Ishikawa (cell line): ENCODE data around the gene AOC3.

Experiments used
- CEBPB ChIP-seq: IDR thresholded peaks from 2 replicates; pipeline ENCODE4 v1.6.1; 2012
- CREB1 ChIP-seq: IDR thresholded peaks from 2 replicates; pipeline ENCODE4 v1.6.1; 2012; ENCODE audit warnings: low read depth
- EP300 ChIP-seq: IDR thresholded peaks from 2 replicates; pipeline ENCODE4 v1.6.1; 2012; ENCODE audit warnings: borderline replicate concordance
- RAD21 ChIP-seq: IDR thresholded peaks from 2 replicates; pipeline ENCODE4 v1.6.1; 2012; ENCODE audit warnings: low read depth
- TCF12 ChIP-seq: IDR thresholded peaks from 2 replicates; pipeline ENCODE4 v1.6.1; 2012; ENCODE audit warnings: low read depth
- TEAD4 ChIP-seq: IDR thresholded peaks from 2 replicates; pipeline ENCODE4 v1.6.1; 2012
- YY1 ChIP-seq: IDR thresholded peaks from 2 replicates; pipeline ENCODE4 v1.6.1; 2012; ENCODE audit warnings: low read depth
- ZBTB7A ChIP-seq: IDR thresholded peaks from 2 replicates; pipeline ENCODE4 v1.6.1; 2012; ENCODE audit warnings: low read depth
- TF ChIP-seq, protein P1 (sequence below): IDR thresholded peaks from 2 replicates; pipeline ENCODE4 v1.6.1; 2012

DNA sequence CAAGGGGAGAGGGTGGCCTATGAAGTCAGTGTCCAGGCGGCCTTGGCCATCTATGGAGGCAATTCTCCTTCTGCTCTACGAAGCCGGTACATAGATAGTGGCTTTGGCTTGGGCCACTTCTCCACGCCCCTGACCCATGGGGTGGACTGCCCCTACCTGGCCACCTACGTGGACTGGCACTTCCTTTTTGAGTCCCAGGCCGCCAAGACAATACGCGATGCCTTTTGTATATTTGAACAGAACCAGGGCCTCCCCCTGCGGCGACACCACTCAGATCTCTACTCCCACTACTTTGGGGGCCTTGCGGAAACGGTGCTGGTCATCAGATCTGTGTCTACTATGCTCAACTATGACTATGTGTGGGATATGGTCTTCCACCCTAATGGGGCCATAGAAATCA lies 17.3 kb downstream of the AOC3 start:
- TF ChIP-seq CEBPB, result no peak
- no peak for TF ChIP-seq TEAD4
- TF ChIP-seq YY1, result no peak
- TF ChIP-seq RAD21, result no peak
- no peak for TF ChIP-seq ZBTB7A
- TF ChIP-seq CREB1, result no peak
- TF ChIP-seq EP300, result no peak
- TF ChIP-seq, protein P1, sequence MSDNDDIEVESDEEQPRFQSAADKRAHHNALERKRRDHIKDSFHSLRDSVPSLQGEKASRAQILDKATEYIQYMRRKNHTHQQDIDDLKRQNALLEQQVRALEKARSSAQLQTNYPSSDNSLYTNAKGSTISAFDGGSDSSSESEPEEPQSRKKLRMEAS, result no peak
- TF ChIP-seq TCF12, result no peak
